GM18505 (cell line): ENCODE measurements around the gene LTB.
A peak's percentile ranks its signal among the peaks of the same experiment; 100 is the strongest.

Source experiments
- ATAC-seq: cut with Tn5 transposase; IDR thresholded peaks from one replicate; pipeline ENCODE4 v1.9.1; 2021; ENCODE audit not compliant: unreplicated experiment
- POLR2A ChIP-seq: IDR thresholded peaks from 4 replicates; pipeline ENCODE4 v1.6.1; 2011; ENCODE audit warnings: borderline replicate concordance; ENCODE audit not compliant: insufficient read depth, insufficient read length; ENCODE audit errors: extremely low read depth

The LTB gene

GRCh38 chr6:31541658-31542521, 40.3 kb downstream of the LTB start, which contains the start of gene DDX39B:
TSS of gene DDX39B (minus strand) at chr6:31542003. CDS start at chr6:31540532, 1,471 bp downstream.
- peak; percentile 64 for ATAC-seq
- TF ChIP-seq POLR2A = peak; percentile 95

GRCh38 chr6:31541059-31541657, 41.1 kb downstream of the LTB start:
- peak; percentile 8 for ATAC-seq
- no peak for TF ChIP-seq POLR2A

DNA sequence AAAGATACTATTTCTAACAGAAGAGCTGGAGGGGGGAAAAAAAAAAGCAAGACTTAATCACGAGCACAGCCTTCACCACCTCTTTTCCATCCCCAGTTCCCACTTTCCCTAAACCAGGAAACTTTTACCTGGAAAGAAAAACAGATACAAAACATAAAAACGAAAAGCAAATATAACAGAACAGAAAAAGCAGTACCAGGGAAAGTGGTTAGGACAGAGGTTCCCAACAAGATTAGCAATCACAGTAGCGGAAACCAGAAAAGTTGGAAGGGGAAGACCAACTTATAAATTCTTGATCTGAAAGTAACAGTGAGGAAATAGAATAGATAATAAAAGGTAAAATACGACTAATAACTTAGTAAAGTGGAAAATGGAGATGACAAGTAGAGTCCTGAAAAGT, 41.6 kb downstream of the LTB start:
- ATAC-seq = no peak
- TF ChIP-seq POLR2A = no peak

DNA sequence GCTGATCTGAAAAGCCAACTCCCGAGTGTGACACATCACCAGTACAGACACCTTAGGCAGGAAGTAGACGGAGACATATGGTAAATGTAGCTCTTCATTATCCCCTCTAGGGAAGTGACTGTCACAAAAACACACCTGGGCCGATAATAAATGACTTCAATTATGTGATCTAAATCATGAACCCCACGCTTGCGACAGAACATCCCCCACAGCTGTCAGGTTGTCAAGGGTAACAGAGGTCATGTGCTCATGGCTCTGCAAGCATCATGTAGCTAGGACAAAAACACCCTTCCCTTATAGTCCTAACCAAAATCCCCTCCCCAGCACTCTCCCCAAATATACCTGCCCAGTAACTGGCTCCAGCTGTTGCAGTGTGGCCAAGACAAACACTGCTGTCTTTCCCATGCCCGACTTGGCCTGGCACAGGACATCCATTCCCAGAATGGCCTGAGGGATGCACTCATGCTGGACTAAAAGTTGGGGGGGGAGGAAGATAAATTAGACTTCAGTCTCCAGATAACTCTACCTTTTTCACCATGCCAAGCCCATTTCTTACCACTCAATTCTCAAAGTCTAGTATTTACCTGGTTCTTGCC, 43.3 kb downstream of the LTB start:
- no peak for TF ChIP-seq POLR2A
- no peak for ATAC-seq

DNA sequence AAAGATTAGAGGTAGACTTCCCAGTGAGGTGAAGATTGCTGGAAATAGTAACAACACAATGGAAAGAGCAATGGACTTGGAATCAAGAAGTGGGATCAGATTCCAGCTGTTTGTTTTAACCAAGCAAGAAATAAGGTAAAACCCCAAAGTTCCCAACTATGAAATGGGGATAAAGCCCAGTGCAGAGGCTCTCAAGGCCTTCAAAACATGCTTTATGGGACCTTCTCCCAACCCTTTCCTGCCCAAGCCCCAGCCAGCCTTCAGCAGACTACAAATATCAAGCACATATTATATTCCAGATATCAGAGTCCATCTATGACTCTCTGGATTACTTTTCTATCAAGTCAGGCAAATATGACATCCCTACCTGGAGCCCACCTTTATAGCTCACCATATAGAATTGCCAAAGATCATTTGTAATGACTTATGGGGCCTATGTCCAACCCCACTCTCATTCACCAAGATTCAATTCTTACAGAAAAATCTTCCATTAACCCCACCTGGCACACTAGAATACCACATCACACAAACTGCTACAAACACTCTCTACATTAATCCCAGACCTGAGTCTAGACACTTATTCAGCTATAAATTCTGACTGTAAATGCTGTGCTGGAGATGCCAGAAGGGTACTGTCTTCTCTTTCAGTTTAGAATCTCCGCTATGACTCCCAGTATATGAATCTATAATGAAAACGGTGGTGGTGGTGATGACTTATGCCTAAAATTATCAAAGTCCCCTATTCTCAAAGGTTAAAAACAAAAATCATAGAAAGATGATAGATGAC, 46.5 kb downstream of the LTB start:
- no peak for TF ChIP-seq POLR2A
- ATAC-seq = no peak

GRCh38 chr6:31534521-31535040, 47.6 kb downstream of the LTB start:
- no peak for TF ChIP-seq POLR2A
- ATAC-seq = no peak

DNA sequence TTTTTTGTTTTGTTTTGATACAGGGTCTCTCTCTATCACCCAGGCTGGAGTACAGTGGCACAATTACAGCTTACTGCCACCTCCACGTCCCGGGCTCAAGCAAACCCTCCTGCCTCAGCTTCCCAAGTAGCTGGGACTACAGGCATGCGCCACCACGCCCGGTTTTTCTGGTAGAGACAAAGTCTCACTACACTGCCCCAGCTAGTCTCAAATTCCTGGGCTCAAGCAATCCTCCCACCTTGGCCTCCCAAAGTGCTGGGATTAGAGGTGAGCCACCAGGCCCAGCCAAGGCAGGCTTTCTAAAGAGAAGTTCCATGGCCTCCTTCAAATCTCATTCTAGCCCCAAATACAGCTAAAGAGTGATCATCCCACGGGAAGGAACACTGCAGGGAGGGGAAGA, 48.2 kb downstream of the LTB start:
- no peak for ATAC-seq
- no peak for TF ChIP-seq POLR2A

DNA sequence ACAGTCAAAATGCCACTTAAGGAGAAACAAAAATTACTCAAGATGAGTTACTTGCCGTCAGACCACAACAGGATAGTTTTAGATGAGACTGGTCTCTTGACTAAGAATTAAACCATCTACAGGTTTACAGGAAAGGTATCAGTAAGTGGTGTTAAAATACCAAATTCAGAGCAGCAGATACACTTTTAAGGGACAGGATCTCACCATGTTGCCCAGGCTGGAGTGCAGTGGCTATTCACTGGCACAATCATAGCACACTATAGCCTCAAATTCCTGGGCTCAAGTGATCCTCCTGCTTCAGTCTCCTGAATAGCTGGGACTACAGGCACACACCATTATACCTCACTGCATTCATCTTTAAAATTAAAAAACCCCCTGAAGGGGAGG, 48.8 kb downstream of the LTB start:
- TF ChIP-seq POLR2A = no peak
- no peak for ATAC-seq

DNA sequence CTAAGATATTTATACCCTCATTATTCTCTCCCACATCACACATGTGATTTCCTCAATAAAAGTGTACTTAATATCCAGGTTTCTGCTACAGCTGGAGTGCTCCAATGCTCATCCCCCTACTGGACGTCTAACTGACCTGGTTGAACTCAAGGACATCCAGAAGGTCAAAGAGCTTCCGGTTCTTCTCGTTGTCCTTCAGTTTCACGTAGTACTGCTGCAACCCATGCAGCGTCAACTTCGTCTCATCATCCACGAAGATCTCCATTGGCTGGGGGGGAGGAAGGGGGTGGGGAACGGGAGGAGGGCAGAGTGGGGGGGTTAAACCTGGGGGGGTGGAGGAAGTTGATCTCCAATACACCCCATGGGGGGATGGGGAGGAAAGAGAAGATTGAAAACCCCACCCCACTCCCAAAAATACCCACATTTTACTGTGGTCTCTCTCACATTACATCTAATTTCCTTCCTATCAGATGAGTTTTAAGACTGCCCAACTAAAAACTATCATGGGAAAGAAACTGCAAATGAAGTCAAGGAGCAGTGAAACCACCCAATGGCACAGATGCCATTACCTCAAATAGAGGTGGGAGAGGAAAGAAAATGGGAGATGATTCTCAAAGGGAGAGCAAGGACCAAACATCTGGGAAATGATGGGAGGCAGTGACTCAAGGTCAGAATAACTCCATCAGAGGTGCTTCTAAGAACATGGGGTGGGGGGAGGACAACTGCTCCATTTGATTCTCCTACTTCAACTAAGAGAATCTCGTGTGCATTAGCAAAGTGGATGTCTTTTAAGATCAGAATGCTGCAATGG, 49.4 kb downstream of the LTB start:
- no peak for TF ChIP-seq POLR2A
- ATAC-seq = no peak

DNA sequence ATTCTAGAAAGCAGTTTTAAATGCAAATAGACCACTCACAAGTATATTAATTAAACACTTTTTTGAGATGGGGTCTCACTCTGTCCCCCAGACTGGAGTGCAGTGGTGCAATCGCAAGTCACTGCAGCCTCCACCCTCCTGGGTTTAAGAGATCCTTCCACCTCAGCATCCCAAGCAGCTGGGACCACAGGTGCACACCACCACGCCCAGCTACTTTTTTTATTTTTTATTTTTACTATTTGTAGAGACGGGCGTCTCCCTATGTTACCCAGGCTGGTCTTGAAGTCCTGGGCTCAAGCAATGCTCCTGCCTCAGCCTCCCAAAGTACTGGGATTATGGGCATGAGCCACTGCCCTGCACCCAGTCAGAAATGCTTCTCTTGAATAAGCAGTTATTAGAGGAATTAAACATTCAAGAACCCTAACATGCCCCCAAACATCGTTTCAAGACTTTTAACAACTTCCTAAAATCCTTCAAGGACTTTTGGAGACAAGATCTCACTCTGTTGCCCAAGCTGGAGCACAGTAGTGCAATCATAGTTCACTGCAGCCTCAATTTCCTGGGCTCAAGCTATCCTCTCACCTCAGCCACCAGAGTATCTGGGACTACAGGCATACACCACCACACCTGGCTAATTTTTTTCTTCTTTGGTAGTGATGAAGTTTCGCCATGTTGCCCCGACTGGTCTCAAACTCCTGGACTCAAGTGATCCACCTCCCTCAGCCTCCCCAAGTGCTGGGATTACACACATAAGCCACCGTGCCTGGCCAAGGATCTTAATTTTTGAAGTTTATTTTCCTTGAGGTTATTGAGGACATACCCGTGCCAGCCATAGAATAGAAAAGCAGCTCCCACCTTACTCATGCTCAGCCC, 50.2 kb downstream of the LTB start:
- no peak for ATAC-seq

DNA sequence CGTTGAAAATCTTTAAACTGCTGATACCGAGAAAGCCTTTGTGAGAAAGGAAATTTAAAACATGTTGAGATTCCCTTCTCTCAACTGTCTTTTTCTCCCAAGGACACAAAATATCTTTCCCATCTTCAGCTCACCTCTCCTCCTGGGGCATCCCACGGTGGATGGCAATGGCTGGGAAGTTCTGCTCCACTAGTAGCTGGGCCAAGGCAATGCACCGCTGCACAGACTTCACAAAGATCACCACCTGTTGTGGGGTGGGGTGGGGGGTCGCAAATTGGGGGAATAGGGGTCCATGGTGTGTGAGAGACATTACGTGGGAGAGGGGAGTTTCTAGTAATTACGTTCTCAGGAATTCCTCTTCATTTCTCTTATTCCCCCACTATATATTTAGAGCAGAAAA, 51.1 kb downstream of the LTB start:
- no peak for ATAC-seq
- no peak for TF ChIP-seq POLR2A

More for the DNA sequence above, 50.2 kb downstream of the LTB start:
- TF ChIP-seq POLR2A = peak; percentile 22

DNA sequence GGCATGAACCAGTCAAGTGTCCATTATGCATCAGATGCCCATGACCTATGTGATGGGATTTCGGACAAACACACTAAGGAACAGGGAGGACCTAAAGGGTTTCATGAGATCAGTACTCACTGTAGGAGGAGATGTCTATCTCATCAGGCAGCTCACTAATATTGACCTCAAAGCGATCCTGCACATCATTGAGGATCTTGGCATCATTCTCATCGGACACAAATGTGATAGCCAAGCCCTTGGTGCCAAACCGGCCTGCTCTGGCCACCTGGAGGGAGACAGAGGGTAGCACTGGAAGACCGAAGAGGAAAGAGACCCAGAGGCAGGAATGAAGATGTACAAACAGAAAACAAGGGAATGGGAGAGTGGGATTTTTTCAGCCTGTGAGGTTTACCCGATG, 51.6 kb downstream of the LTB start:
- no peak for ATAC-seq
- no peak for TF ChIP-seq POLR2A
